PC-3 (cell line): ENCODE results near the gene KRT23. TPM values are rescaled to one million over a fixed set of nuclear protein-coding genes. Genes with fewer than 3 reads are reported as not detected.
"Not testable (repeated sequence)": the region's sequence is repeated elsewhere in the genome, so short reads cannot be mapped to it uniquely, and the experiment has no call there.

Experiments used
- ATAC-seq: fragments of 200-7000 bp; cut with Tn5 transposase; 2 replicates; pipeline ENCODE4 v1.9.1; 2020; ENCODE audit warnings: mild to moderate bottlenecking, moderate library complexity
- BruUV-seq: library from RNA; stranded (reverse); fragments of 400-500 nt; replicated peaks from 2 replicates; lab custom pipeline; 2021; lab: Mats Ljungman, UMichigan
- CTCF ChIA-PET: fragments of 300-600 bp; sonication (Branson Sonifier 250); formaldehyde crosslinking; loops from one replicate; lab custom pipeline; 2022; ENCODE audit warnings: antibody characterized with exemption; lab: Charles Lee
- POLR2A ChIA-PET: fragments of 300-600 bp; sonication (Branson Sonifier 250); formaldehyde crosslinking; loops from one replicate; lab custom pipeline; 2022; ENCODE audit warnings: antibody characterized with exemption; ENCODE audit not compliant: unreplicated experiment; lab: Charles Lee
- DNase-seq: peaks from one replicate; pipeline ENCODE4 v3.0.0-alpha.2; 2015
- H2AFZ ChIP-seq: fragments of 300-600 bp; sonication (generic); 2 replicates; pipeline ENCODE4 v1.6.0; 2016; ENCODE audit warnings: antibody characterized with exemption, low read length
- H3F3A ChIP-seq: fragments of 300-600 bp; sonication (generic); one replicate; pipeline ENCODE4 v1.6.0; 2017; ENCODE audit warnings: antibody characterized with exemption, low read length, control low read depth, mild to moderate bottlenecking; ENCODE audit not compliant: unreplicated experiment
- H3K27ac ChIP-seq: fragments of 300-600 bp; sonication (generic); 2 replicates; pipeline ENCODE4 v1.5.1; 2016; ENCODE audit warnings: mild to moderate bottlenecking, low read length
- H3K27me3 ChIP-seq: fragments of 300-600 bp; sonication (generic); 2 replicates; pipeline ENCODE4 v1.6.1; 2016; ENCODE audit warnings: low read length, mixed read lengths
- H3K36me3 ChIP-seq: fragments of 300-600 bp; sonication (generic); 2 replicates; pipeline ENCODE4 v1.6.1; 2016; ENCODE audit warnings: low read depth, mixed run types, low read length, mixed read lengths
- H3K4me1 ChIP-seq: fragments of 300-600 bp; sonication (generic); 2 replicates; pipeline ENCODE4 v1.5.1; 2016; ENCODE audit warnings: low read length; ENCODE audit not compliant: insufficient read depth
- H3K4me2 ChIP-seq: fragments of 300-600 bp; sonication (generic); 2 replicates; pipeline ENCODE4 v1.6.0; 2016; ENCODE audit warnings: low read length
- H3K4me3 ChIP-seq: fragments of 300-600 bp; sonication (generic); 2 replicates; pipeline ENCODE4 v1.5.1; 2016; ENCODE audit warnings: mild to moderate bottlenecking, low read length, mixed read lengths
- H3K79me2 ChIP-seq: fragments of 300-600 bp; sonication (generic); 2 replicates; pipeline ENCODE4 v1.6.1; 2017; ENCODE audit warnings: low read length, mixed read lengths
- H3K9ac ChIP-seq: fragments of 300-600 bp; sonication (generic); 2 replicates; pipeline ENCODE4 v1.6.0; 2016; ENCODE audit warnings: mild to moderate bottlenecking, low read length
- H3K9me2 ChIP-seq: fragments of 300-600 bp; sonication (generic); replicated peaks from 2 replicates; pipeline ENCODE4 v1.6.1; 2016; ENCODE audit warnings: mixed run types, low read length, mixed read lengths
- H3K9me3 ChIP-seq: fragments of 300-600 bp; sonication (generic); 2 replicates; pipeline ENCODE4 v1.6.1; 2016; ENCODE audit warnings: low read length, mixed read lengths
- H4K20me1 ChIP-seq: fragments of 300-600 bp; sonication (generic); 2 replicates; pipeline ENCODE4 v1.6.1; 2016; ENCODE audit warnings: low read length, mixed read lengths
- CTCF ChIP-seq: fragments of 300-600 bp; sonication (generic); conservative IDR thresholded peaks from 2 replicates; pipeline ENCODE4 v1.5.1; 2017; ENCODE audit warnings: antibody characterized with exemption, low read depth, mild to moderate bottlenecking, low read length
- EZH2 ChIP-seq: fragments of 300-600 bp; sonication (generic); IDR thresholded peaks from one replicate; pipeline ENCODE4 v1.6.1; 2017; ENCODE audit warnings: antibody characterized with exemption, mild to moderate bottlenecking, low read length; ENCODE audit not compliant: unreplicated experiment
- EZH2phosphoT487 ChIP-seq: fragments of 300-600 bp; sonication (generic); IDR thresholded peaks from 2 replicates; pipeline ENCODE4 v1.6.1; 2018; ENCODE audit warnings: mild to moderate bottlenecking, antibody characterized with exemption, low read length, borderline replicate concordance
- intact Hi-C: fragments of 100-400 bp; cut with micrococcal nuclease; formaldehyde crosslinking; loops from 2 replicates; pipeline ENCODE4 v1.9.0; 2023
- total RNA-seq: library from RNA; depleted of rRNA; stranded (reverse); fragments of >200 nt; gene quantifications from 2 replicates; pipeline ENCODE4 v1.2.3, GENCODE V29; 2014

The KRT23 gene
- total RNA-seq, 1 experiment from 2014 or later = not detected

GRCh38 chr17:40926341-40926740, 11.1 kb downstream of the KRT23 start:
- Histone ChIP-seq H2AFZ (no peak overlapping the region), H3K9me2 (no peaks in the 10 kb centered on the region), H4K20me1 (no peaks in the 10 kb centered on the region), H3F3A (no peaks in the 10 kb centered on the region), H3K9ac (no peak overlapping the region), H3K27me3 (no peaks in the 10 kb centered on the region), H3K9me3 (no peaks in the 10 kb centered on the region), H3K36me3 (no peaks in the 10 kb centered on the region), H3K4me2 (no peak overlapping the region), H3K27ac (no peak overlapping the region), H3K4me3 (no peak overlapping the region), H3K79me2 (no peaks in the 10 kb centered on the region), H3K4me1 (peaks cover 9% of the 10 kb centered on the region)
- ATAC-seq (no peak), DNase-seq (no peak)
- CTCF ChIA-PET = no interaction called here
- intact Hi-C loops = no loop called here
- TF ChIP-seq EZH2phosphoT487 (no peak), CTCF (no peak), EZH2 (no peak)
- POLR2A ChIA-PET = no interaction called here
- no TSS peak for BruUV-seq

GRCh38 chr17:40922239-40922638, 15.2 kb downstream of the KRT23 start:
- peak overlapping the region; percentile 21; the same call in 1 of the 2 replicates for H3K9ac ChIP-seq
- no peaks in the 10 kb centered on the region for H3F3A ChIP-seq
- DNase-seq (peak; percentile 67), ATAC-seq (peak; percentile 93)
- intact Hi-C loops = no loop called here
- no peaks in the 10 kb centered on the region for H3K9me3 ChIP-seq
- no peaks in the 10 kb centered on the region for H3K79me2 ChIP-seq
- no peaks in the 10 kb centered on the region for H4K20me1 ChIP-seq
- H3K4me1 ChIP-seq = peaks cover 9% of the 10 kb centered on the region
- no peaks in the 10 kb centered on the region for H3K36me3 ChIP-seq
- no peaks in the 10 kb centered on the region for H3K27me3 ChIP-seq
- POLR2A ChIA-PET = interaction anchor here (0.6 kb wide), 1 partner anchor 766 kb away, joined by 3 read pairs; no protein-coding TSS in a partner anchor
- H3K4me2 ChIP-seq = peak overlapping the region; percentile 19; the same call in 1 of the 2 replicates
- H3K4me3 ChIP-seq = no peak overlapping the region
- no TSS peak for BruUV-seq
- TF ChIP-seq EZH2phosphoT487 (no peak), EZH2 (no peak), CTCF (no peak)
- H3K9me2 ChIP-seq = no peaks in the 10 kb centered on the region
- CTCF ChIA-PET = no interaction called here
- peak overlapping the region; percentile 54 for H3K27ac ChIP-seq
- H2AFZ ChIP-seq = peak overlapping the region; percentile 46; the same call in 1 of the 2 replicates

GRCh38 chr17:40921026-40921425, 16.4 kb downstream of the KRT23 start:
- DNase-seq (peak; percentile 45), ATAC-seq (no peak)
- Histone ChIP-seq H3K27ac (no peak overlapping the region), H3F3A (peaks cover under 1% of the 10 kb centered on the region), H3K79me2 (no peaks in the 10 kb centered on the region), H3K9me3 (no peaks in the 10 kb centered on the region), H3K4me3 (no peak overlapping the region), H4K20me1 (no peaks in the 10 kb centered on the region), H3K9me2 (no peaks in the 10 kb centered on the region), H3K9ac (no peak overlapping the region), H3K4me2 (no peak overlapping the region), H3K36me3 (no peaks in the 10 kb centered on the region), H3K4me1 (peaks cover 16% of the 10 kb centered on the region), H3K27me3 (no peaks in the 10 kb centered on the region), H2AFZ (no peak overlapping the region)
- ChIA-PET CTCF (no interaction called here), POLR2A (no interaction called here)
- no TSS peak for BruUV-seq
- intact Hi-C loops = no loop called here
- no peak for TF ChIP-seq CTCF
- no peak for TF ChIP-seq EZH2phosphoT487
- no peak for TF ChIP-seq EZH2

GRCh38 chr17:40917116-40917515, 20.3 kb downstream of the KRT23 start:
- H3K79me2 ChIP-seq, H3K9me3 ChIP-seq, H3K4me2 ChIP-seq, H3K27me3 ChIP-seq, H3K9ac ChIP-seq, H3K9me2 ChIP-seq, H3K4me3 ChIP-seq, BruUV-seq, ATAC-seq, CTCF ChIA-PET, H4K20me1 ChIP-seq, H3K36me3 ChIP-seq, H2AFZ ChIP-seq, H3F3A ChIP-seq, DNase-seq: not testable (repeated sequence)
- POLR2A ChIA-PET = interaction anchor here (0.6 kb wide), 1 partner anchor 224 kb away, joined by 6 read pairs; no protein-coding TSS in a partner anchor
- peaks cover 45% of the 10 kb centered on the region for H3K4me1 ChIP-seq
- intact Hi-C loops = loop anchor here (10.0 kb wide), 2 partner anchors 88 to 298 kb away; partner anchors contain the start of gene KRTAP3-1
- H3K27ac ChIP-seq = peak overlapping the region; percentile 8; the same call in 1 of the 2 replicates
